ENCODE results near the gene RNF207. TPM values are rescaled to one million over a fixed set of nuclear protein-coding genes. Genes with fewer than 3 reads are reported as not detected.

Gene RNF207
- total RNA-seq, 4 donors from 2014 or later, result 3.0 to 34.1 (median 18.3) TPM

DNA sequence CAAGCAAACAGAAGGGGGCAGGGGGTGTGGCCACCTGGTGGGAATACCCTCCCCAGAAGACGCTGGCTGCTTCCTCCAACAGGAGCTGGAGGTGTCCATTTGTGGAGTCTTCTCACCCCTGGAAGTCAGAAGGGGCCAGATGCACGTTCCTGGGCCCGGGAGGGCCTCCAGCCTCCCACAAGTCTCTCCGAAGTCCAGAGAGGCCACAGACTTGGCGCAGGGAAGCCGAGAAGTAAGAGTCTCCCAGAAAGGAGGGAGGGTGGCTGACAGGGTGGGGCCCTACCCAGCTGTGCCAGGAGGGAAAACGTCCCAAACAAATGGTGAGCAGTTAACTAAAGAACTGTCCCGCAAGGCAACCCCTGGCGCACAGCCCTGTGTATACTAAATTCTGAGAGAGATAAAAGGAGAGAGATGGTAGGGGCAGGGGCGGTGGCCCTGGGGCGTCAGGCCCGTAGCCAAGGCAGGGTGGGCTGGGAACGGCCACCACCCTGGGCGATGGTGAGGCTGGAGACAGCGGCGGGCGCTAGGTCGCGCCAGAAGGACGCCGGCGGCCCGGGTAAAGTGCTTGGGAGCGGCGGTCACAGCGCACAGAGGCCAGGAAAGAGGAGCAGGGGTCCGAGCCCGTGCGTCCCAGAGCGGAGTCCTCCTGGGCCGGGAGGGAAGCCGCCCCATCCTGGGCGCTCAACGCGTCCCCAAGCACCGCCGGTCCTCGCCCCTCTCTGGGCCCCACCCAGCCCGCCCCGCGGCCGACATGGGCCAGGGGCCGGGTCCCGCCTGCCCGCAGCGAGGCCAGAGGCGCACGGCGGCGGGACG, 27.0 kb upstream of the RNF207 start:
- peak overlapping the region; percentile 7 to 56 for H3K4me3 ChIP-seq
- peak; percentile 3 for ATAC-seq
- no peak for TF ChIP-seq POLR2AphosphoS5 (IDR thresholded peaks at IDR 0.05)
- no peak for TF ChIP-seq EP300 (IDR thresholded peaks at IDR 0.05)
- TF ChIP-seq, protein P1, sequence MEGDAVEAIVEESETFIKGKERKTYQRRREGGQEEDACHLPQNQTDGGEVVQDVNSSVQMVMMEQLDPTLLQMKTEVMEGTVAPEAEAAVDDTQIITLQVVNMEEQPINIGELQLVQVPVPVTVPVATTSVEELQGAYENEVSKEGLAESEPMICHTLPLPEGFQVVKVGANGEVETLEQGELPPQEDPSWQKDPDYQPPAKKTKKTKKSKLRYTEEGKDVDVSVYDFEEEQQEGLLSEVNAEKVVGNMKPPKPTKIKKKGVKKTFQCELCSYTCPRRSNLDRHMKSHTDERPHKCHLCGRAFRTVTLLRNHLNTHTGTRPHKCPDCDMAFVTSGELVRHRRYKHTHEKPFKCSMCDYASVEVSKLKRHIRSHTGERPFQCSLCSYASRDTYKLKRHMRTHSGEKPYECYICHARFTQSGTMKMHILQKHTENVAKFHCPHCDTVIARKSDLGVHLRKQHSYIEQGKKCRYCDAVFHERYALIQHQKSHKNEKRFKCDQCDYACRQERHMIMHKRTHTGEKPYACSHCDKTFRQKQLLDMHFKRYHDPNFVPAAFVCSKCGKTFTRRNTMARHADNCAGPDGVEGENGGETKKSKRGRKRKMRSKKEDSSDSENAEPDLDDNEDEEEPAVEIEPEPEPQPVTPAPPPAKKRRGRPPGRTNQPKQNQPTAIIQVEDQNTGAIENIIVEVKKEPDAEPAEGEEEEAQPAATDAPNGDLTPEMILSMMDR (IDR thresholded peaks at IDR 0.05), result no peak
- TF ChIP-seq POLR2A (IDR thresholded peaks at IDR 0.05), result no peak
- no peaks in the 10 kb centered on the region for H3K9me3 ChIP-seq
- no peaks in the 10 kb centered on the region for H3K36me3 ChIP-seq
- H3K27me3 ChIP-seq, result peaks cover 54% of the 10 kb centered on the region
- peak overlapping the region in 3 of 4 donors; percentile 44 to 76 (median 70) for H3K27ac ChIP-seq
- peaks cover 0 to 36% (median 18%) of the 10 kb centered on the region in 3 donors for H3K4me1 ChIP-seq
- WGBS, 2 donors (ENCODE audit: low coverage in 1 of 2), result 0 to 1% methylated on average over 20 to 32 of the region's 51 CpGs

DNA sequence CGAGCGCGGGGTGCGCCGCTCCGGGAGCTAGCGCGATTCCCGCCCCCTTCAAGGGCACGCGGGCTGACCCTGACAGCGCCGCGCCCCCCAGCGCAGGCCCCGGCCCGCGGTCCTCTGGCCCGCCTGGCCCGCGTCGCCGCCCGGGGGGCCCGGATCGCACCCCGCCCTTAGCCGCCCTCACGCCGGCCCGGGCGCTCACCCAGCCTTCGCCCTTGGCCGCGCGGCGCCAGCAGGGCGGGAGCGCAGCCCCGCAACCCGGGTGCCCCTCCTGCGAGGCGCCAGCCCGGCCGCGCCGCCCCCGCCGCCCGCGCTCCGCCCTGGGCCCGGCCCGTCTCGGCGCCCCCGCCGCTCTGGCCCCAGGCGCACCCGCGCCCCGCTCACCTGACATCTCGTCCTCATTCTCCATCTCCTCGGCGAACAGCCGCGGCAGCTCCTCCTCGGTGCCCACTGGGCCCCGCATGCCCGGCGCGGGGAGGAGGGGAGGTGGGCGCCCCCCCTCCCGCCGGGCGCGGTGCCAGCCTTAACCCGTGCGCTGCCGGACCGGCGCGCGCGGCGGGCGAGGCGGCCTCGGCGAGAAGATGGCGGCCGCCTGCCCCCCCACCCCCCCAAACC, 26.2 kb upstream of the RNF207 start:
- Histone ChIP-seq H3K27me3 (peaks cover 54% of the 10 kb centered on the region), H3K9me3 (no peaks in the 10 kb centered on the region), H3K27ac (peak overlapping the region in 3 of 4 donors; percentile 71 to 76 (median 75)), H3K36me3 (peaks cover 0 to 7% of the 10 kb centered on the region in 2 donors), H3K4me3 (peak overlapping the region; percentile 35 to 56), H3K4me1 (peaks cover 0 to 40% (median 18%) of the 10 kb centered on the region in 3 donors)
- TF ChIP-seq POLR2AphosphoS5 (IDR thresholded peaks at IDR 0.05), result no peak
- no peak for TF ChIP-seq POLR2A (IDR thresholded peaks at IDR 0.05)
- TF ChIP-seq EP300 (IDR thresholded peaks at IDR 0.05), result no peak
- TF ChIP-seq, protein P1 (IDR thresholded peaks at IDR 0.05), result no peak
- 0% methylated on average over 5 of the region's 92 CpGs; no CpG with 5 or more reads in 1 of the 2 donors for WGBS, 2 donors (ENCODE audit: low coverage in 1 of 2)
- peak; percentile 20 for ATAC-seq

DNA sequence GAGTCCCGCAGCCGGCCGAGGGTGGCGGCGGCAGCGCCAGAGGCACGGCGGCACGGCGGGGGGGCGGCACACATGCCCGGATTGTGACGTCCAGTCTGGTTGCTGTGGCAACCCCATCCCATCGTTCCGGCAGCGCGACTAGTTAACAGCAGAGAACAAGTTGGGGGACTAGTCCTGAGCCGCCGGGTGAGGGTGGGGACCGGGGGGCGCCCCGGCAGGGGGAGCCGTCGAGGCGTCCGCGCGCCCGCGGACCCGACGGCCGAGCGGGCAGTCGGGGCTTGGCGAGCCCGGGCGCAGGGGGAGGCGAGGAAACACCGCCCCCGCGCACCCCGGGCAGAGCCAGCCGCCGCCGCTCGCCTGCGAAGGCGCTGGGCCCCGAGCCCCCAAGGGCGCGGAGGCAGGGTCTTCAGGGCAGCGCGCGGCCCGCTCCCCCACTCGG, 25.6 kb upstream of the RNF207 start, which contains the start of gene CHD5:
TSS of gene CHD5 (minus strand) at position 54 of the 439 bp plus-strand sequence. CDS start 298 bp downstream, outside the sequence.
- peaks cover 51% of the 10 kb centered on the region for H3K27me3 ChIP-seq
- H3K4me3 ChIP-seq, result peak within 1 kb of the TSS; percentile 35 to 56
- ATAC-seq, result peak; percentile 52
- TF ChIP-seq POLR2AphosphoS5 (IDR thresholded peaks at IDR 0.05) (no peak), POLR2A (IDR thresholded peaks at IDR 0.05) (no peak), EP300 (IDR thresholded peaks at IDR 0.05) (no peak)
- TF ChIP-seq, protein P1 (IDR thresholded peaks at IDR 0.05), result peak in 1 of 4 experiments; percentile 17
- no peaks in the 10 kb centered on the region for H3K9me3 ChIP-seq
- peak within 1 kb of the TSS in 3 of 4 donors; percentile 71 to 76 (median 75) for H3K27ac ChIP-seq
- peaks cover 0 to 46% (median 18%) of the 10 kb centered on the region in 3 donors for H3K4me1 ChIP-seq
- no CpG with 5 or more reads among the region's 57 CpGs for WGBS, 2 donors (ENCODE audit: low coverage in 1 of 2)
- H3K36me3 ChIP-seq, result peaks cover 0 to 11% of the 10 kb centered on the region in 2 donors

DNA sequence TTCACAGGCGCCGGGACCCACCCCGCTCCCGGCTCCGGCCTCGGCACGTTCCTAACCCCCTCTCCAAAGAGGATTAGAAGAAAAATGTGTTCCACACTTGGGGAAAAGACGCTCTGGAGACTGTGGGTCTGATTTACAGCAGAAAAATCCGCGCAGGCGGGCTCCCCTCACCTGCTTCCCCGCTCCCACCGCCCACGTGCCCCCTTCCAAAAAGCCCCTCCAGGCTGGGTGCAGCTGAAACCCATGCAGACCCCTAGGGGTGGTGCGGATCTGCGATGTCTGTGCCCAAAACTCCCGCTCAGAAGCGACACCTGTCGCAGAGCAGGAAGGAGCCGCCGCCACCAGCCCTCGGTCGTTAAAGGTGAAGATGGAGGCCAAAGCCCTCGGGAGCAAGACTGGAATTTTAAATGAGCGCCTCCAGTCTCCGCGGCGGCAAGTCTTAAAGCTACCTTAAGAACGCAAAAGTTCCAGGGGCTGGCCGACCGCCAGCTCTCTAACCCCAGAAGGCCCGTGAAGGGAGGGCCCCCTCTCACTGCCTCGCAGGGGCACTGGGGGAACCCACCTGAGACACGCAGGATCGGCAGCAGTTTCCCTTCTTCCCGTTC, 25.1 kb upstream of the RNF207 start:
- Histone ChIP-seq H3K27ac (peak overlapping the region in 3 of 4 donors; percentile 71 to 76 (median 75)), H3K9me3 (no peaks in the 10 kb centered on the region), H3K36me3 (peaks cover 0 to 16% of the 10 kb centered on the region in 2 donors), H3K4me1 (peaks cover 0 to 51% (median 18%) of the 10 kb centered on the region in 3 donors), H3K27me3 (peaks cover 50% of the 10 kb centered on the region), H3K4me3 (peak overlapping the region in 1 of 2 donors; percentile 56)
- TF ChIP-seq EP300 (IDR thresholded peaks at IDR 0.05), result no peak
- TF ChIP-seq, protein P1 (IDR thresholded peaks at IDR 0.05), result no peak
- TF ChIP-seq POLR2A (IDR thresholded peaks at IDR 0.05), result no peak
- no peak for TF ChIP-seq POLR2AphosphoS5 (IDR thresholded peaks at IDR 0.05)
- no peak for ATAC-seq
- WGBS, 2 donors (ENCODE audit: low coverage in 1 of 2), result 0% methylated on average over 3 of the region's 36 CpGs; no CpG with 5 or more reads in 1 of the 2 donors
